Astrocyte (in vitro differentiated cells and primary cell): Measurements from ENCODE around the gene CHMP1A.

Experiments
- CTCF ChIP-seq: IDR thresholded peaks from 2 replicates; pipeline ENCODE4 v1.5.1; 2011; ENCODE audit warnings: low read depth, mild to moderate bottlenecking, inconsistent platforms, low read length, moderate library complexity; ENCODE audit not compliant: insufficient read depth
- EZH2 ChIP-seq: IDR thresholded peaks from 2 replicates; pipeline ENCODE4 v1.6.1; 2012; ENCODE audit warnings: mild to moderate bottlenecking, low read length, inconsistent platforms; ENCODE audit not compliant: insufficient read depth

- TF ChIP-seq EZH2 (no peak), CTCF (no peak)
These were observed 60.4 kb downstream of the CHMP1A start for GRCh38 chr16:89596957-89597649.
